HepG2 (cell line): Measurements from ENCODE around the gene HCFC1. TPM values are rescaled to one million over a fixed set of nuclear protein-coding genes. Genes with fewer than 3 reads are reported as not detected.
A peak's percentile ranks its signal among the peaks of the same experiment; 100 is the strongest.

Source experiments
- ATAC-seq: fragments of 200-7000 bp; cut with Tn5 transposase; 3 replicates; pipeline ENCODE4 v1.9.1; 2020; ENCODE audit warnings: mild to moderate bottlenecking, moderate library complexity
- BruUV-seq: library from RNA; stranded (reverse); fragments of 400-500 nt; replicated peaks from 2 replicates; lab custom pipeline; 2021; lab: Mats Ljungman, UMichigan
- CTCF ChIA-PET: fragments of 300-600 bp; formaldehyde crosslinking; extraction: SDS; loops from one replicate; lab custom pipeline; 2021; ENCODE audit warnings: low total read pairs, inconsistent platforms, low intra/inter-chr PET ratio; lab: Yijun Ruan, JAX
- POLR2A ChIA-PET: fragments of 350-600 bp; sonication (Branson Sonifier 250); formaldehyde crosslinking; loops from one replicate; lab custom pipeline; 2020; ENCODE audit warnings: antibody characterized with exemption, inconsistent platforms; lab: Yijun Ruan, JAX
- DNase-seq: peaks from one replicate; pipeline ENCODE4 v3.0.0-alpha.2; 2015; ENCODE audit warnings: low spot score
- FAIRE-seq: peaks from 3 replicates; lab custom pipeline; 2011; peaks lifted over from hg19 to GRCh38; lab: Jason Lieb, UNC
- H2AFZ ChIP-seq: one replicate; pipeline ENCODE4 v1.6.1; 2011; ENCODE audit warnings: low read length, inconsistent platforms
- H3K27ac ChIP-seq: fragments of 300-600 bp; 3 replicates; pipeline ENCODE4 v1.8.0; 2011; ENCODE audit warnings: mixed run types, mild to moderate bottlenecking, mixed read lengths, low read length, inconsistent platforms; ENCODE audit not compliant: insufficient read depth; ENCODE audit errors: extremely low read length
- H3K27me3 ChIP-seq, 2 experiments: fragments of 200-600 bp in 1 of 2; 2 replicates in 1 of 2; 3 replicates in 1 of 2; pipeline versions ENCODE4 v1.6.0 to v1.8.0; 2011; ENCODE audit warnings: low read length in 2 of 2, mild to moderate bottlenecking in 2 of 2, moderate library complexity in 2 of 2, inconsistent platforms in 1 of 2; ENCODE audit not compliant: insufficient read depth in 2 of 2, control insufficient read depth in 1 of 2
- H3K36me3 ChIP-seq, 2 experiments: fragments of 200-600 bp in 1 of 2; replicated peaks in 1 of 2; 2 replicates in 1 of 2; 3 replicates in 1 of 2; pipeline versions ENCODE4 v1.5.1 to v1.8.0; 2011; ENCODE audit warnings: low read length in 2 of 2, inconsistent platforms in 1 of 2; ENCODE audit not compliant: insufficient read depth in 2 of 2, control insufficient read depth in 1 of 2
- H3K4me1 ChIP-seq: 2 replicates; pipeline ENCODE4 v1.5.1; 2012; ENCODE audit warnings: low read length, inconsistent platforms; ENCODE audit not compliant: insufficient read depth
- H3K4me2 ChIP-seq: 2 replicates; pipeline ENCODE4 v1.6.0; 2011; ENCODE audit warnings: low read depth, low read length, inconsistent platforms
- H3K4me3 ChIP-seq, 3 experiments: fragments of 200-600 bp in 1 of 3; sonication (generic), shearing (Covaris generic) in 1 of 3; replicated peaks in 1 of 3; 2 replicates each; pipeline ENCODE4 v1.5.1; 2011 to 2016; ENCODE audit warnings: low read length in 3 of 3, inconsistent platforms in 2 of 3, low read depth in 2 of 3, mild to moderate bottlenecking in 2 of 3, control low read depth in 1 of 3, mixed read lengths in 1 of 3; ENCODE audit not compliant: insufficient read depth in 1 of 3
- H3K79me2 ChIP-seq: one replicate; pipeline ENCODE4 v1.6.1; 2011; ENCODE audit warnings: low read length, inconsistent platforms; ENCODE audit not compliant: insufficient read depth
- H3K9ac ChIP-seq: 2 replicates; pipeline ENCODE4 v1.6.0; 2011; ENCODE audit warnings: mild to moderate bottlenecking, low read depth, low read length, inconsistent platforms; ENCODE audit not compliant: insufficient read depth
- H3K9me3 ChIP-seq: 2 replicates; pipeline ENCODE4 v1.5.1; 2012; ENCODE audit warnings: mild to moderate bottlenecking, low read length
- H4K20me1 ChIP-seq: 2 replicates; pipeline ENCODE4 v1.6.0; 2011; ENCODE audit warnings: inconsistent platforms, mild to moderate bottlenecking, low read length, moderate library complexity; ENCODE audit not compliant: insufficient read depth
- AGO2 ChIP-seq: fragments of 200-400 bp; formaldehyde crosslinking; optimal IDR thresholded peaks from 2 replicates; pipeline ENCODE3; 2017; ENCODE audit warnings: mild to moderate bottlenecking, low read depth, low read length, moderate library complexity
- JUN ChIP-seq: sonication (generic); formaldehyde crosslinking; IDR thresholded peaks from 2 replicates; pipeline ENCODE4 v1.4.0; 2020; ENCODE audit warnings: mild to moderate bottlenecking, missing genetic modification reagents
- POGZ ChIP-seq: sonication (generic); formaldehyde crosslinking; IDR thresholded peaks from 2 replicates; pipeline ENCODE4 v1.4.0; 2020; ENCODE audit warnings: mild to moderate bottlenecking, missing genetic modification reagents
- ZNF367 ChIP-seq: sonication (generic); formaldehyde crosslinking; IDR thresholded peaks from 2 replicates; pipeline ENCODE4 v1.4.0; 2020; ENCODE audit warnings: missing genetic modification reagents, borderline replicate concordance
- WGBS: methylation state at CpG from one replicate; pipeline ENCODE4 v1.1.6; 2017; ENCODE audit warnings: low lambda C conversion rate; 5-methylcytosine and 5-hydroxymethylcytosine counted together
- in situ Hi-C: cut with HindIII; loops from 2 replicates; pipeline ENCODE4 v1.10.0; 2017; ENCODE audit warnings: low pct_unique_long_range_greater_than_20kb; ENCODE audit not compliant: extremely low pct_ligation_motif_present
- intact Hi-C: fragments of 100-400 bp; cut with micrococcal nuclease; formaldehyde crosslinking; loops from one replicate; pipeline ENCODE4 v1.10.0; 2022; ENCODE audit not compliant: unreplicated experiment
- polyA plus RNA-seq, 8 experiments: library from polyadenylated mRNA; depleted of rRNA in 3 of 8; stranded (reverse) in 7 of 8; unstranded in 1 of 8; fragments of >200 nt; fragmentation: Illumina TruSeq in 4 of 8; extraction: Trizol in 4 of 8; gene quantifications; 2 replicates each; pipeline versions ENCODE4 v1.2.1 to v1.2.3, GENCODE V29; 2011 to 2016; ENCODE audit warnings: low read depth in 4 of 8, missing spikeins in 1 of 8, mixed read lengths in 1 of 8; ENCODE audit not compliant: insufficient read depth in 1 of 8
- total RNA-seq, 5 experiments: library from RNA; depleted of rRNA; stranded (reverse); fragments of >200 nt; fragmentation: Illumina TruSeq; extraction: Trizol; gene quantifications; 2 replicates each; pipeline ENCODE4 v1.2.3, GENCODE V29; 2016; ENCODE audit warnings: low read depth in 1 of 5
- TF ChIP-seq, protein P1 (sequence below): fragments of 450-650 bp; IDR thresholded peaks from 2 replicates; pipeline ENCODE4 v1.6.1; 2017
- TF ChIP-seq, protein P2 (sequence below): sonication (generic); formaldehyde crosslinking; IDR thresholded peaks from 2 replicates; pipeline ENCODE4 v1.4.0; 2020; ENCODE audit warnings: mild to moderate bottlenecking, missing genetic modification reagents
- TF ChIP-seq, protein P3 (sequence below): sonication (generic); formaldehyde crosslinking; IDR thresholded peaks from 2 replicates; pipeline ENCODE4 v1.9.0; 2021; ENCODE audit warnings: missing genetic modification reagents, borderline replicate concordance
- TF ChIP-seq, protein P4 (sequence below): sonication (generic); formaldehyde crosslinking; IDR thresholded peaks from 2 replicates; pipeline ENCODE4 v1.9.0; 2021; ENCODE audit warnings: missing genetic modification reagents, borderline replicate concordance

HCFC1 gene
- total and polyA plus RNA-seq, 2 of the 13 experiments (the other 11 are each of a cell fraction or from before 2014, with no cell fraction given), result 5.8 to 17.8 TPM

DNA sequence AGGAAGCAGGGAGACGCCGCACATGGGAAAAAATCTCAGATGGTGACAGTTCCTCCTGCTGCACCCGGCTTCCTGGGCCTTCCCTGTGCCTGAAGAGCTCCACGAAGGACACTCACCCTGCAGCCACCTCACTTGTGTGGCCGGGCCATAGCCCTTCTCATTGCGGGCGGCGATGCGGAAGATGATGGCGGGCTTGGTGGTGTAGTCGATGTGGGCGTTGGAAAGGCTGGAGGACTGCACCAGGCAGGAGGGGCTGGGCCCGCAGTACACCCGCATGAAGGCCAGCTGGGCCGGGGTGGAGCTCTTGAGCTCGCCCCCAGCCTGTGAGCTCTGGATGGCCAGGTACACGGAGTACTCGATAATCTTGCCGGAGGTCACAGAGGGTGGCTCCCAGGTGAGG is 21.5 kb downstream of the HCFC1 start:
- Histone ChIP-seq H3K36me3 (peaks cover 15 to 38% of the 10 kb centered on the region in 2 experiments; a peak in 4 of 5 replicates), H3K4me2 (no peak overlapping the region), H3K4me1 (peaks cover 37% of the 10 kb centered on the region), H3K27ac (no peak overlapping the region), H3K9ac (no peak overlapping the region), H3K79me2 (no peaks in the 10 kb centered on the region), H3K9me3 (no peaks in the 10 kb centered on the region), H3K27me3 (no peaks in the 10 kb centered on the region), H4K20me1 (no peaks in the 10 kb centered on the region), H2AFZ (no peak overlapping the region), H3K4me3 (no peak overlapping the region)
- TF ChIP-seq, protein P1, sequence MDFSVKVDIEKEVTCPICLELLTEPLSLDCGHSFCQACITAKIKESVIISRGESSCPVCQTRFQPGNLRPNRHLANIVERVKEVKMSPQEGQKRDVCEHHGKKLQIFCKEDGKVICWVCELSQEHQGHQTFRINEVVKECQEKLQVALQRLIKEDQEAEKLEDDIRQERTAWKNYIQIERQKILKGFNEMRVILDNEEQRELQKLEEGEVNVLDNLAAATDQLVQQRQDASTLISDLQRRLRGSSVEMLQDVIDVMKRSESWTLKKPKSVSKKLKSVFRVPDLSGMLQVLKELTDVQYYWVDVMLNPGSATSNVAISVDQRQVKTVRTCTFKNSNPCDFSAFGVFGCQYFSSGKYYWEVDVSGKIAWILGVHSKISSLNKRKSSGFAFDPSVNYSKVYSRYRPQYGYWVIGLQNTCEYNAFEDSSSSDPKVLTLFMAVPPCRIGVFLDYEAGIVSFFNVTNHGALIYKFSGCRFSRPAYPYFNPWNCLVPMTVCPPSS, result no peak
- no peak for TF ChIP-seq ZNF367
- TF ChIP-seq, protein P2, sequence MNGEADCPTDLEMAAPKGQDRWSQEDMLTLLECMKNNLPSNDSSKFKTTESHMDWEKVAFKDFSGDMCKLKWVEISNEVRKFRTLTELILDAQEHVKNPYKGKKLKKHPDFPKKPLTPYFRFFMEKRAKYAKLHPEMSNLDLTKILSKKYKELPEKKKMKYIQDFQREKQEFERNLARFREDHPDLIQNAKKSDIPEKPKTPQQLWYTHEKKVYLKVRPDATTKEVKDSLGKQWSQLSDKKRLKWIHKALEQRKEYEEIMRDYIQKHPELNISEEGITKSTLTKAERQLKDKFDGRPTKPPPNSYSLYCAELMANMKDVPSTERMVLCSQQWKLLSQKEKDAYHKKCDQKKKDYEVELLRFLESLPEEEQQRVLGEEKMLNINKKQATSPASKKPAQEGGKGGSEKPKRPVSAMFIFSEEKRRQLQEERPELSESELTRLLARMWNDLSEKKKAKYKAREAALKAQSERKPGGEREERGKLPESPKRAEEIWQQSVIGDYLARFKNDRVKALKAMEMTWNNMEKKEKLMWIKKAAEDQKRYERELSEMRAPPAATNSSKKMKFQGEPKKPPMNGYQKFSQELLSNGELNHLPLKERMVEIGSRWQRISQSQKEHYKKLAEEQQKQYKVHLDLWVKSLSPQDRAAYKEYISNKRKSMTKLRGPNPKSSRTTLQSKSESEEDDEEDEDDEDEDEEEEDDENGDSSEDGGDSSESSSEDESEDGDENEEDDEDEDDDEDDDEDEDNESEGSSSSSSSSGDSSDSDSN, result no peak
- no peak for TF ChIP-seq POGZ
- peak; percentile 27 for TF ChIP-seq AGO2
- TF ChIP-seq, protein P3, sequence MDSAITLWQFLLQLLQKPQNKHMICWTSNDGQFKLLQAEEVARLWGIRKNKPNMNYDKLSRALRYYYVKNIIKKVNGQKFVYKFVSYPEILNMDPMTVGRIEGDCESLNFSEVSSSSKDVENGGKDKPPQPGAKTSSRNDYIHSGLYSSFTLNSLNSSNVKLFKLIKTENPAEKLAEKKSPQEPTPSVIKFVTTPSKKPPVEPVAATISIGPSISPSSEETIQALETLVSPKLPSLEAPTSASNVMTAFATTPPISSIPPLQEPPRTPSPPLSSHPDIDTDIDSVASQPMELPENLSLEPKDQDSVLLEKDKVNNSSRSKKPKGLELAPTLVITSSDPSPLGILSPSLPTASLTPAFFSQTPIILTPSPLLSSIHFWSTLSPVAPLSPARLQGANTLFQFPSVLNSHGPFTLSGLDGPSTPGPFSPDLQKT (CRISPR knock-in tag), result no peak
- no peak for TF ChIP-seq JUN (CRISPR knock-in tag)
- TF ChIP-seq, protein P4, sequence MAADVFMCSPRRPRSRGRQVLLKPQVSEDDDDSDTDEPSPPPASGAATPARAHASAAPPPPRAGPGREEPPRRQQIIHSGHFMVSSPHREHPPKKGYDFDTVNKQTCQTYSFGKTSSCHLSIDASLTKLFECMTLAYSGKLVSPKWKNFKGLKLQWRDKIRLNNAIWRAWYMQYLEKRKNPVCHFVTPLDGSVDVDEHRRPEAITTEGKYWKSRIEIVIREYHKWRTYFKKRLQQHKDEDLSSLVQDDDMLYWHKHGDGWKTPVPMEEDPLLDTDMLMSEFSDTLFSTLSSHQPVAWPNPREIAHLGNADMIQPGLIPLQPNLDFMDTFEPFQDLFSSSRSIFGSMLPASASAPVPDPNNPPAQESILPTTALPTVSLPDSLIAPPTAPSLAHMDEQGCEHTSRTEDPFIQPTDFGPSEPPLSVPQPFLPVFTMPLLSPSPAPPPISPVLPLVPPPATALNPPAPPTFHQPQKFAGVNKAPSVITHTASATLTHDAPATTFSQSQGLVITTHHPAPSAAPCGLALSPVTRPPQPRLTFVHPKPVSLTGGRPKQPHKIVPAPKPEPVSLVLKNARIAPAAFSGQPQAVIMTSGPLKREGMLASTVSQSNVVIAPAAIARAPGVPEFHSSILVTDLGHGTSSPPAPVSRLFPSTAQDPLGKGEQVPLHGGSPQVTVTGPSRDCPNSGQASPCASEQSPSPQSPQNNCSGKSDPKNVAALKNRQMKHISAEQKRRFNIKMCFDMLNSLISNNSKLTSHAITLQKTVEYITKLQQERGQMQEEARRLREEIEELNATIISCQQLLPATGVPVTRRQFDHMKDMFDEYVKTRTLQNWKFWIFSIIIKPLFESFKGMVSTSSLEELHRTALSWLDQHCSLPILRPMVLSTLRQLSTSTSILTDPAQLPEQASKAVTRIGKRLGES (CRISPR knock-in tag), result no peak
- no peak for ATAC-seq
- POLR2A ChIA-PET, result no interaction called here
- no peak for DNase-seq
- BruUV-seq, result no TSS peak
- FAIRE-seq, result no peak
- CTCF ChIA-PET, result no interaction called here
- in situ Hi-C loops (no loop called here), intact Hi-C loops (no loop called here)
- 97% methylated on average over 7 of the region's 19 CpGs for WGBS
